Activated effector memory CD4-positive, alpha-beta T cell treated with anti-CD3 and anti-CD28 coated beads, Interleukin-2, amount 50 U/mL, for 16 hours (primary cell): ENCODE data around the gene ANKRD9.
A peak's percentile ranks its signal among the peaks of the same experiment; 100 is the strongest.
"Not testable (repeated sequence)": the region's sequence is repeated elsewhere in the genome, so short reads cannot be mapped to it uniquely, and the experiment has no call there.

ENCODE experiments used
- DNase-seq: peaks from one replicate; pipeline ENCODE4 v3.0.0-alpha.2; 2020

Gene ANKRD9

DNA sequence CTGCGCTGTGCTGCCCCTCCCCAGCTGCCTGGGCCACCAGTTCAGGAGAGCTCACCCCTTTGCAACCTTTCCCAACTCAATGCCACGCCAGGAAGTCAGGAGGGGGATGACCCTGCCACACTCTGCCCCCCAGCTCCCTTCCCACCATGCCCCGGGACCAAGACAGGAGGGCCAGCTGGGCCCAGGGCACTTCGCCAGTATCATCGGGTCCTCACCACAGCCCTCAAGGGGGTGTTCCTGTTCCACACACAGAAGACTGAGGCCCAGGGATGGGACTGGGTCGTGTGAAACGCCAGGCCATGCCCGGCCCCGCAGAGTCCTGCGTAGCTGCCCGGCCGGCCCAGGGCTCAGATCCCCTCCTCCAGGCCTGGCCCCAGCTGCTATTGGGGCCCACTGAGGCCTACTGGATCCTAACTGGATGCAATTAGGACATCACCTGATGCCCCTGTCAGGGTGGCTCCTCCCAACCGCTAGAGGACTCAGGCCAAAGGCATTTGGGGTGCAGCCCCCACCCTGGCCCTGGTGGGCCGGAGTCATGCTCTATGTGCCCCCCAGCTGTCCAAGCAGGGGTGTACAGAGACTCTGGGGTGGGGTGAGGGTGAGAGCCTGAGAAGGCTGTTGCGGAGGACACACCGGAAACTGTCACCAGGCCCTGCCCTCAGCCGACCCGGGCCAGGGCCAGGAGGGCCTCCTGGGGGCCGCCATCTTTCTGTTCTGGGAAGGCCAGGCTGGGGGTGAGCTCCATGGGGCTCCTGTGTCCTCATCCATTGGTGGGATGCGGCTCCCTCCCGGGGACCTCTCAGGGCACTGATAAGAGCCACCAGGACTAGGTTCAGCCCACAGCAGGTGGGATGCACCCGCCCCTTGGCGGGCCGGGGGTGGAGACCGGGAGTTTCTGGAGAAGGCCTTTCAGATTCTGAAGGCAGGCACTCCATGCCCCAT, 29.3 kb upstream of the ANKRD9 start:
- DNase-seq: no peak

DNA sequence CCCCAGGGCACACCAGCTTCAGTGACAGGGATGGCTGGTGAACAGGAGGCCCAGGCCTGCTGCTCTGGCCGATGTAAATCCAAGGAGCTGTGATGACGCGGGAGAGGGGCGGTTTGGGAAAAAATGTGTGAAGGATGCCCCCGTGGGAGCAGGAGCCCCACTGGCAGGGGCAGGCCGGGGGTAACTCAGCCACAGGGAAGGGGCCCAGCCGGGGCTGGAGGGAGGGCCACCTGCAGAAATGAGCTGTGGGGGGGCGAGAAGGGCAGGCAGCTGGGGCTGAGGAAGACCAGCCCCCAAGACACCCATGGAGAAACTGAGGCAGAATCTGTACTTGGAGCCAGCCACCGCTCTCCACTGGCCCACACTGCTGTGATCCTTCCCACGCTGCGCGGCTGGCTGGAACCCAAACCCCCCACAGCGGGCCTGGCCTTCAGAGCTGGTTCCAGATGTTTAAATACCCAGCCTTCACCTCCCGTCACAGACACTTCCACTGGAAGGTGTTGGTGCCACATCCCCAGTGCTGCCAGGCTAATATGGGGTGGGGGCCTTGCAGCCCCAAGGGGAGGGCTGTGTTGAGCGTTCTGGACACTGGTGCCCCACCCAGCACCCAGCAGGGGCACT, 28.5 kb upstream of the ANKRD9 start:
- no peak for DNase-seq

DNA sequence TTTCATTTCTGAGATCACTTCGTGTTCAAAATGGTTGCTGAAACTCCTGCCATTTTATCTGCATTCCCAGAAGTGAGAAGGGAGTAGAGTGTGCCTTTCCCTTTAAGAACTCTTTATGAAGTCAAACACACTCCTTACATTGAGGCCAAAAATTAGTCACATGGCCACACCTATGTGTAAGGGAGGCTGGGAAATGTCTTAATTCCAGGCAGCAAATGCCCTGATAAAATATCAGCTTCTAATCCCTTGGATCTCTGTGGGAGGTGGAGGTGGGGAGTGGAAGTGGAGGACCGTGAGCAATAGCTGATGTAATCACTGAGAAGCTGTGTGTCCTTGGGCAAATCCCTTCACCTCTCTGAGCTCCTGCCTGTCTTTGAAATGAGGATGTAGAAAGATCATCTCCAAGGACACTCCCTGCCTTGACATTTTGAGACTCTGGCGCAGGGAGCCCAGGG, 22.7 kb upstream of the ANKRD9 start:
- no peak for DNase-seq

DNA sequence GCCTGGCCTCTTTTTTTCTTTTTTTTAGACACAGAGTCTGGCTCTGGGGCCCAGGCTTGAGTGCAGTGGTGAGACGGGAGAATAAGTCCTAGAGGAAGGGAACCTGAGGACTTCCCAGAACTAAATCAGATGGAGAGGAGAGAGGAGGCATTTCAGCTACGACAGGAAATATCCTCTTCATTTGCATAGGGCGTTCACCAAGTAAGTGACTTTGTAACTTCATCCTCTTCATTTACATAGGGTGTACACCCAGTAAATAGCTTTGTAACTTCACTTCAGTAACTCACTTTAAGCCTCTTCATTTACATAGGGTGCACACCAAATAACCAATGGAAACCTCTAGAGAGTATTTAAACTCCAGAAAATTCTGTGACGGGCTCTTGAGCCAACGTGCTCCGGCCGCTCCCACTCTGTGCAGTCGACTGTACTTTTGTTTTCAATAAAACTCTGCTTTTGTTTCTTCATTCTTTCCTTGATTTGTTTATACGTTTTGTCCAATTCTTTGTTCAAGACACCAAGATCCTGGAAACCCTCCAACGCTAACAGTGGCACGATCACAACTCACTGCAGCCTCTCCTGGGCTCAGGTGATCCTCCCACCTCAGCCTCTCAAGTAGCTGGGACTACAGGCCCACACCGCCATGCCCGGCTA, 21.4 kb upstream of the ANKRD9 start:
- no peak for DNase-seq

DNA sequence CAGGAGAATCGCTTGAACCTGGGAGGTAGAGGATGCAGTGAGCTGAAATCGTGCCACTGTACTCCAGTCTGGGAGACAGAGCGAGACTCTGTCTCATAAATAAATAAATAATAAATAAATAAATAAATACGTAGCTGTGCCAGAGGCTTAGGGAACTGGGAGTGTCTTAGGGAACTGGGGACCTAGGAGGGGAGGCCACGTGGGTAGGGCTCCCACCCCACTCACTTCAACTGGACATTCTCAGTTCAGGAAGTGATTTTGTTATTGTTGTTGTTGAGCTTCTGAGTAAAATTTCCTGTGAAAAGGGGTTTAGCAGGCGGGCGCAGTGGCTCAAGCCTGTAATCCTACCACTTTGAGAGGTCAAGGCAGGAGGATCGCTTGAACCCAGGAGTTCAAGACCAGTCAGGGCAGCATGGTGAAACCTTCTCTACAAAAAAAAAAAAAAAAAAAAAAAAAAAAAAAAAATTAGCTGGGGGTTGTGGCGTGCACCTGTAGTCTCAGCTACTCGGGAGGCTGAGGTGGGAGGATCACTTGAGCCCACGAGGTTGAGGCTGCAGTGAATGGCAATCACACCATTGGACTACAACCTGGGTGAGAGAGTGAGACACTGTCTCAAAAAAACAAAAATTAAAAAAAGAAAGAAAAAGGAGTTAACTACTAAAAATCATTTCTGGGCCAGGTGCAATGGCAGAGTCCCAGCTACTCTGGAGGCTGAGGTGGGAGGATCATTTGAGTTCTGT, 19.0 kb upstream of the ANKRD9 start:
- no peak for DNase-seq

DNA sequence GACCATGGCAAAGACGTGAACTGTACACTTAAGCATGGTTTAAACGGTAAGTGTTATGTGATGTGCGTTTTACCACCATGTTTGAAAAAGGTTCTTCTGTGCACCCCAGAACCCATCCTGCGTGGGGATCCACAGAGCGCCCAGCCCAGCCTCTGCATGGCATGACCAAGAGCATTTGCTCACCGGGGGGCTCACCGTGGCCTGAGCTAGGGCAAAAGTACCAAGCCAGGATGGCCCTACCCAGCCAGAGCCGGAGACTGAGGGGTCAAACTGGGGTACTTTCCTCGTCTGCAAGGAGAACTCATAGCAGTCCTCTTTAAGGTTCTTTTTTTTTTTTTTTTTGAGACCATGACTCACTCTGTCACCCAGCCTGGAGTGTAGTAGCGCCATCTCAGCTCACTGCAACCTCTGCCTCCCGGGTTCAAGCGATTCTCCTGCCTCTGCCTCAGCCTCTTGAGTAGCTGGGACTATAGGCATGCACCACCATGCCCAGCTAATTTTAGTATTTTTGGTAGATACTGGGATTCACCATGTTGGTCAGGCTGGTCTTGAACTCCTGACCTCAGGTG, 16.4 kb upstream of the ANKRD9 start:
- no peak for DNase-seq

DNA sequence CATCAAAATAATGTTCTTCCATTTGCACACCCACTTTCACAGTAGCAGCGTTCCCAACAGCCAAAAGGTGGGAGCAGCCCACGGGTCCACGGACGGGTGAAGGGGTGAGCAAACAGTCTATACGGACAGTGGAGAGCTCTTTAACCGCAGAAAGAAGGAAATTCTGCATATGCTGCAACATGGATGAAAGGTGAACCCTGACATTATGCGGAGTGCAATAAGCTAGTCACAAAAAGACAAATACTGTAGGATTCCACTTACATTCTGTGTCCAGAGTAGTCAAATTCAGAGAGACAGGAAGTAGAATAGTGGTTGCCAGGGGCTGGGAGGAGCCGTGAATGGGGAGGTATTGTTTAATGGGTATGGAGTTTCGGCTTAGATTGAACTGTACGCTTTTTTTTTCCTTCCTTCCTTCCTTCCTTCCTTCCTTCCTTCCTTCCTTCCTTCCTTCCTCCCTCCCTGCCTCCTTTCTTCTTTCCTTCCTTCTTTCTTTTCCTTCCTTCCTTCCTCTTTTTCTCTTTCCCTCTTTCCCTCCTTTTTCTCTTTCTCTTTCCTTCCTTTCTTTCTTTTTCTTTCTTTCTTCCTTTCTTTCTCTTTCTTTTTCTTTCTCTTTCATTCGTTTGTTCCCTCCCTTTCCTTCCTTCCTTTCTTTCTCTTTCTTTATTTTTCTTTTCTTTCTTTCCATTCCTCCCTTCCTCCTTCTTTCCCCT, 15.8 kb upstream of the ANKRD9 start:
- DNase-seq: peak; percentile 75

DNA sequence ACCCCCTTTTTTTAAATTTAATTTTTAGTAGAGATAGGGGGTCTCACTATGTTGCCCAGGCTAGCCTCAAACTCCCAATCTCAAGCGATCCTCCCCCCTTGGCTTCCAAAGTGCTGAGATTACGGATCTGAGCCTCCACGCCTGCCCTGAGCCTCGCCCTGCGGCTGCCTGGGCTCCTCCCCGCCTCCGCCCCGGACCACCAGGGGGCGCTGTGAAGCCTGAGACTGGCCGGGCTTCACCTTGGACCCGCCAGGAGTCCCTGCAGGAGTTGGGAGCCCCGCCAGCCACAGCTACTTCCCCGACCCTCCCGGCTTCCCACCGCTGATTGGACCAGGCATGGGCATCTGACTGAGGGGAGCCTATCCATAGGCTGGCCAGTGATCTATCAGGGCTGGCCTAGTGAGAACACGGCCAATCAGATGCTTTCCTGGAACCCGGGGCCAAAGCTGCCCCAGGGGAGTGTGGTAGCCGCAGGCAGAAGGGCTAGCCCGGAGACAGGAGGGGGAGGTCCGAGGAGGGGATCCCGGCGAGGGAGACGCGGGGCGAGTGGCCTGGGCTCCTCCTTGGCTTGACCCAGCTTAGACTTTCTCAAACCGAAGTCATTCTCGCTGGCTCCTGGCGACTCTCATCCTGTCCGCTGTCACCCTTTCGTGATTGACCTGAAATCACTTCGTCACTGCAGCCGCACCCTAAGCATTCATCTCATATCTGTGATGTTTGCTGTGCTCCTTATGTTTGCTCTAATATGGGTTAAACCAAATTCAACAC, 15.1 kb upstream of the ANKRD9 start:
- peak; percentile 97 for DNase-seq

DNA sequence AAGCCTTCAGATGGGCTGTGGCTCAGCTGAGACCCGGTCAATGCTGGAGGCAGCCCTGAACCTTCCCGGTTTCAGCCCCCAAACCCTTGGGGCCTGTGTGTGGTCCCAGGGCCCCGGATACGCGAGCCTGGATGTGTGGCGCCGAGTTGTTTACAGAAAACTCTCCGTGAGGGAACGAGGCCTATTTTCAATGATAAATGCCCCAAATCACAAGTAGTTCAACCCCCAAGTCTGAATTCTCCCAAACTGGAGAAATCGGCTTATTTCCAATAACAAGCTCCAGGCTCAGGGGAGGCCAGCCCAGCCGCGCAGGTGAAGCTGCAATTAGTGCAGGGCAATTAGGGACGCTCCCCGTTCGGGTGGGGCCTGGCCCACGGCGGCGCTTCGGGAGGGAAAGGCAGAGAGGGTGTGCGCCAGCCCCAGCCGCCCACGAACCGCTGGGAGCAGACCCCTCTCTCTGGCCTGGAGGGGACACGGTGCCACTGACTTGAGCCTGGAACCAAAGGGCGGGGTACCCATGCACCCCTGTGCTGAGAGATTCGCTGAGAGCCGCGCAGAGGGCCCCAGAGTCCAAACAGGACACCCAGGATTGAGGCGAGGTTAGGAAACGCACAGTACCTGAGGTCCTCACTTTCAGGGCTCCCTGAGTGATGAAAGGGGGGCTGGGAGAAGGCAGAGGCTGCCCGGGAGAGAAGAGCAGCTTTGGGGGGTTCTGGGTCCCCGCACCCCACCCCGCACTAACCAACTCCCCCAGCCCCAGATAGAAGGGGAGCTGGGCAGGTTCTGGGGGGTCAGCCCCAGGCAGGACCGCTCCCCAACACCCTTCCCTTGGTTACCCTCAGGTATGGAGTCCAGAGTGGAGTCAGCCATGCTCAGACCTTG, 14.2 kb upstream of the ANKRD9 start:
- no peak for DNase-seq

DNA sequence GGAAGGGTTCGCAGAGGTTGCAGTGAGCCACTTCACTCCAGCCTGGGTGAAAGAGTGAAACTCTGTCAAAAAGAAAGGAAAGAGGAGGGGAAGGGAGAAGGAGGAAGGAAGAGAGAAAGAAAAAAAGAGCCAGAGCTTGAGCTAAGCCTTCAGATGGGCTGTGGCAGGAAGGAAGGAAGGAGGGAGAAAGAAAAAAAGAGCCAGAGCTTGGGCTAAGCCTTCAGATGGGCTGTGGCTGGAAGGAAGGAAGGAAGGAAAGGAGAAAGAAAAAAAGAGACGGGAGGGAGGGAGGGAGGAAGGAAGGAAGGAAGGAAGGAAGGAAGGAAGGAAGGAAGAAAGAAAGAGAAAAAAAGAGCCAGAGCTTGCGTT, 13.6 kb upstream of the ANKRD9 start:
- DNase-seq: no peak

DNA sequence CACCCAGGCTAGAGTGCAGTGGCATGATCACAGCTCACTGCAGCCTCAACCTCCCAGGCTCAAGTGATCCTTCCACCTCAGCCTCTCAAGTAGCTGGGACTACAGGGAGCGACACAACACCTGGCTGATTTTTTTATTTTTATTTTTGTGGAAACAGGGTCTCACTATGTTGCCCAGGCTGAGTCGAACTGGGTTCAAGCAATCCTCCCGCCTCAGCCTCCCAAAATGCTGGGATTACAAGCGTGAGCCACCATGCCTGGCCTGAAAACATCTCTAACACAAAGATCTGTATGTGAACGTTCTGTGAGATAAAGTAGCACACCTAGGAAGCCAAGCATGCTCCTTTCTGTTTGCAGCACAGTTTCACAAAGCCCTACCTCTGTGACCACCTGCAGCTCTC, 10.1 kb upstream of the ANKRD9 start:
- not testable (repeated sequence) for DNase-seq

DNA sequence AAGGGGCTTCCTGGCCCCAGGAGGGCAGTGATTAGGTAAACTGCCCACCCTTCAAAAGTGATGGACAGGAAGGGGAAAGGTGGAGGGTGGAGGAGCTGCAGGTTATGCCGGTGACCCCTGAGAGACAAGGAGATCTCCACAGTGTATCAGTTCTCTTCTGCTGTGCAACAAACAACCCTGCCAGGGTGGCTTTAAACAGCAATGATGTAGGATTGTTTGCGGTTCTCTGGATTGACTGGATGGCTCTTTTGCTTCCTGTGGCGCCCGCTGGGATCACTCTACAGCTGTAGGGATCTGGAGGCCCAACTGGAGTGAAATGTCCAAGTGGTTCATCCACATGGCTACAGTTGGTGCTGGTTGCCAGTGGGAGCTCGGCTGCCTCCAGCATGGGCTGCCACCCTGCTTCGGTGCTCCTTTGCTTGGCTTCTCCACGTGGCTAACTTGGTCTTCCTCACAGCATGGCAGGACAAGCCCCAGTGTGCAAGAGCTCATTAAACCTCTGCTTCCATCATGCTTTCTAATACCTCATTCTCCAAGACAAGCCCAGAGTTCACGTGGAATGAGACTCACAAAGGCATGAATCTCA, 8.6 kb upstream of the ANKRD9 start:
- no peak for DNase-seq

DNA sequence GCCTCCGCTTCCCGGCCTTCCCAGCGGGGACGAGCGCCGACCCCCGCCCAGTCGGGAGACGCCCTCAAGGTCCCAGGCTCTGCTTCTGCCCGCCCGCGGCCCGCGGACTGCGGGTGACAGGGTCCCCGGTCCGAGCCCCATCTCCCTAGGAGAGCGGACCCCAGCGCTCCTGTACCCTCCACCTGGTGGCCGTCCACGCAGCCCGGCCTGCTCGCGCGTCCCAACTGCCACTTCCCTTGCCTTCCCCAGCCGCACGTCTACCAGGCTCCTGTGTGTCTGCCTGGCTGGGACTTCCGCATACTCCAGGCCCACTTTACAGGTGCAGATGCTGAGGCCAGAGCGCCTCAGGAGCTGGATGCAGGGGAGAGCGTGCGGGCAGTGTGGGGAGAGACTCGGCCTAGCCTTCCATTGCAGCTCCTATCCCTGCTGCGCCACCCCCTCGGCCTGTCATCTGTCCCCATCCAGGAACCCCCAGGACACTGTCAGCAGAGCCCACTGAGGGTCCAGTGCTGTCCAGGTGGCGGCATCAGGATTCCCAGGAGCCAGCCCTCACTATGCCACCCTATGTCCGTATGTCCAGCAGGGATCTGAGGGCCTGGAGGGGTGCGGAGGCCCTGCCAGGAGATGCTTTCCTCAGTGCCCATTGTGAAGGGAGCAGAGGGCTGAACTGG, 8.0 kb upstream of the ANKRD9 start:
- DNase-seq: no peak

DNA sequence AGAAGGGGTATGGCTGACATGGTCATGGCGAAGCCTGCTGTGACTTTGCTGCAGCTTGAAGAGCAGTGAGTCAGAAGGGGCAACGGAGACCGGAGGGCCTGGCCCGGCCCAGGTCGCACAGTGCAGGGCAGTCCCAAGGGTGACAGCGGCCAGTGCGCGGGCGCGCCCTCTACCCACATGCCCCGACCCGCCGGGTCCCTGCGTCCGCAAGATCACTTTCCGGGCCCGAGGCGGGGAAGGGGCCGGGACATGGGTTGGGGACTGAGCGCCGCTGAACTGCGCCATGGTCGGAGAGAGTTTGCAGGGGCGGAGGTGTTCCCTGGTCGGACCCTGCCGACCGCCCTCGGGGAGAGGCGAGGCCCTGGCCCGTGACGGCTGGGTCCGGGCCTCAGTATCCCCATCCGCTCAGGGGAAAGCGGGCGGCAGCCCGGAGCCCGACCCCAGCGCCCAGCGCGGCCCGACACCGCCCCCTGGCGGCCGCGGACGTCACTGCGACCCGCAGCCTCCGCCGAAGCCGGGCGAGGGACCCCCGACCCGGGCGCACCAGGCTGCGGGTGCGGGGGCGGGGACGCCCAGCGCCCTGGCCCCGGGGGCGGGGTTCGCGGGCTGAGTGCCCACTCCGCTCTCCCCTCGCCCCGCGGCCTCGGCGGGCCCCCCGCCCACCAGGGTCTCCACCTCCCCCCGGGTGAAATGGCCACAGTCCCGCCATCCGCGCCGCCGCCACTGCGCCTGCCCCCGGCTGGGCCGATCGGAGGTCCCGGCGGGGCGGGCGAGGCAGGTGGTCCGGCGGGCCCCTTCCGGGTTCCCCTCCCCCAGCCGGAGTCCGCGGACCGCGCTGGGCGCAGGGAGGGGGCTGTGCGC, 7.2 kb upstream of the ANKRD9 start:
- peak; percentile 89 for DNase-seq

DNA sequence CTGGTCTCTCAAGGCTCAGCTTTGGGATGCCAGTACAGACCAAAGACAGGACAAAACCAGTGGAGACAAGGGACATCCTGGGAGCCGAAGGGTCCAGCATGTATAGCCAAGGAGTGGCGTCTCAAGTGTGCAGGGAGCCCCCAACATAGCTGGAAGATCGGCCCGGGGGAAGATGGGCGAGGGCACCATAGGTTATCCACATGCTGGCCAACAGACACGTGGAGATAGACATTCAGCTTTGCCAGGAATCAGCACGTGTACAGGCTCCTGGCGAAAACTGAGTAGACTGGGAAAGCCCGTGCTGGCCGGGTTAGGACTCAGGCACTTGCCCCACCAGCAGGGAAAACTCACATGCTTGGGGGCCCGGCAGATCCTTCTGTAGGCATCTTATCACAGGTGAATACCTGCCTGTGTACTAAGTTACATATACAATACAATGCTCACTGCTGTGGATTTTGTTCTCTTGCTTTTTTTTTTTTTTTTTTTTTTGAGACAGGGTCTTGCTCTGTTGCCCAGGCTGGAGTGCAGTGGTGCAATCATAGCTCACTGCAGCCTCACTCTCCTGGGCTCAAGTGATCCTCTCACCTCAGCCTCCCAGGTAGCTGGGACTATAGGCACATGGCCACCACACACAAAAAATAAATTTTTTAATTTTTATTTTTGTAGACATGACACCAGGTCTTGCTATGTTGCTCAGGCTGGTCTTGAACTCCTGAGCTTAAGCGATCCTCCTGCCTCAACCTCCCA, 5.6 kb upstream of the ANKRD9 start:
- no peak for DNase-seq

DNA sequence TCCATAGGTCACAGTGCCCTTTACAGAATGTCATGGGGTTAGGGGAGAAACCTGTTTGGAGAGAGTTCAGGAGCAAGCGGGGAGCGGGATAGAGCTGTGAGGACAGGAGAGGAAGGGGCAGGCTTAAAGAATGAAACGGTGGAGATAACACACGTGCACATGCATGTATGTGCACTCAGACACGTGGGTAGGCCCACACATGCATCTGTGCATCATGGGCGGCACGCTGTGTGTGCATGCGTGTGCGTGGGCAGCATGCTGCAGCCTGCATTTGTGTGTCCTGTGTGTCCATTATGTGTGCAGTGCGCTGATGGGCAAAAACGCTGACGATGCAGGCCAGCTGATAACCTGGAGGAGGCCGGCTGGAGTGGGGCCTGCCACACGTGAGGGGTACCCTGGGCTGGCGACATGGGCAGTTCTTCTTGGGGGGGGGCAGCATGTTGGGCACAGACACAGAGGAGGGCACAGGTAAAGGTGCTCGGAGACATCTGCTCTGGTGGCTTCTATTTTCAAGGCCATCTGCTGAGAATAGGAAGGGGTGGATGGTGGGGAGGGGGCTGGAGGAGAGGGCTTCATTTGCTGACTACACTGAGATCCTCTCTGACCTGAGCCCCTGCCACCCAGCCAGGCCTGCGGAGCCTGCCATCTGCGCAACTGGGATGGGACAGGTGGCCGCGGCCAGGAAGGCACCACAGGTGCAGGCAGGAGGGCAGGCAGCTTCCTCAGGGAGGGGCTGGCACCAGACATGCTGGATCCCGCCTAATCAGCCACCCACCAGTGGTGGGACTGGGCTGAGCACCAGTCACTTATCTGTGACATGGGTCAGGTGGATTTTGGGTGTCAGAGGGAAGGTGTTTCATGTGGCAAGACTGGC, 4.6 kb upstream of the ANKRD9 start:
- DNase-seq: no peak
